Measurements from ENCODE around the gene ANXA5.

DNA sequence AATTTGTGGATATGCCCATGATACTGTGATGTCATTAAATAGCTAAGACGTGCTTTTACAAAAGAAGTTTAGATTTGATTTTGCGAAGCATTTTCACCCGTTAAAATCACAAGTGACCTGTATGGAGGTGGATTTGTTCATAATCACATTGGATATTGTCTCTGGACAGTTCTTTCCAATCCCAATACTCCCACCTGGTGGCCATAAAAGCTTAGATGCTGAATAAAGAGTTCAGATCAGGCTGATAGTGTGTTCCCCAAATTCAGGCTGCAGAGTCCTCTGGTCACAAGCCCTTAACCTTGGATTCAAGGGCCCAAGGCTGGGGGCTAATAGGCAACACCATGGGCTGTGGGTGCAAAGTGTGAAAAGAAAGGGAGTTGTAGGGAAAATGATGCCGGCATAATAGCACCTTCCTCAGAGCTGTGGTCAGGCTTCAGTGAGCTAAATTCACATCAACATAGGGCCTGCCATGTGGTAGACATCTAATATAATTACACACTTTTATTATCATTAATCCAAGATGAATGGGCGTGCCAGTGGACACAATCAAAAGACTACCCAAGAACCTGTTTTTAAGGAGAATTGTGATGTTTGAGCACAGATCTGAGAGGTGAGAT, 40.1 kb upstream of the ANXA5 start:
- TF ChIP-seq, protein P1, sequence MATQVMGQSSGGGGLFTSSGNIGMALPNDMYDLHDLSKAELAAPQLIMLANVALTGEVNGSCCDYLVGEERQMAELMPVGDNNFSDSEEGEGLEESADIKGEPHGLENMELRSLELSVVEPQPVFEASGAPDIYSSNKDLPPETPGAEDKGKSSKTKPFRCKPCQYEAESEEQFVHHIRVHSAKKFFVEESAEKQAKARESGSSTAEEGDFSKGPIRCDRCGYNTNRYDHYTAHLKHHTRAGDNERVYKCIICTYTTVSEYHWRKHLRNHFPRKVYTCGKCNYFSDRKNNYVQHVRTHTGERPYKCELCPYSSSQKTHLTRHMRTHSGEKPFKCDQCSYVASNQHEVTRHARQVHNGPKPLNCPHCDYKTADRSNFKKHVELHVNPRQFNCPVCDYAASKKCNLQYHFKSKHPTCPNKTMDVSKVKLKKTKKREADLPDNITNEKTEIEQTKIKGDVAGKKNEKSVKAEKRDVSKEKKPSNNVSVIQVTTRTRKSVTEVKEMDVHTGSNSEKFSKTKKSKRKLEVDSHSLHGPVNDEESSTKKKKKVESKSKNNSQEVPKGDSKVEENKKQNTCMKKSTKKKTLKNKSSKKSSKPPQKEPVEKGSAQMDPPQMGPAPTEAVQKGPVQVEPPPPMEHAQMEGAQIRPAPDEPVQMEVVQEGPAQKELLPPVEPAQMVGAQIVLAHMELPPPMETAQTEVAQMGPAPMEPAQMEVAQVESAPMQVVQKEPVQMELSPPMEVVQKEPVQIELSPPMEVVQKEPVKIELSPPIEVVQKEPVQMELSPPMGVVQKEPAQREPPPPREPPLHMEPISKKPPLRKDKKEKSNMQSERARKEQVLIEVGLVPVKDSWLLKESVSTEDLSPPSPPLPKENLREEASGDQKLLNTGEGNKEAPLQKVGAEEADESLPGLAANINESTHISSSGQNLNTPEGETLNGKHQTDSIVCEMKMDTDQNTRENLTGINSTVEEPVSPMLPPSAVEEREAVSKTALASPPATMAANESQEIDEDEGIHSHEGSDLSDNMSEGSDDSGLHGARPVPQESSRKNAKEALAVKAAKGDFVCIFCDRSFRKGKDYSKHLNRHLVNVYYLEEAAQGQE (IDR thresholded peaks at IDR 0.05; ENCODE audit: insufficient read depth in 1 of 2, low read depth in 2 of 2, low read length in 2 of 2) = no peak
- no peak for TF ChIP-seq POLR2AphosphoS5 (IDR thresholded peaks at IDR 0.05; ENCODE audit: low read depth, low read length)
